WTC11 (cell line): Measurements from ENCODE around the gene EHD1. TPM values are rescaled to one million over a fixed set of nuclear protein-coding genes. Genes with fewer than 3 reads are reported as not detected.

Experiments used
- ATAC-seq: fragments of 200-7000 bp; cut with Tn5 transposase; 2 replicates; pipeline ENCODE4 v1.10.0; 2021; ENCODE audit warnings: mild to moderate bottlenecking, moderate library complexity
- CTCF ChIA-PET: fragments of 300-600 bp; sonication (Branson Sonifier 250); formaldehyde crosslinking; loops from one replicate; lab custom pipeline; 2021; ENCODE audit warnings: antibody characterized with exemption; lab: Charles Lee
- POLR2A ChIA-PET: fragments of 350-600 bp; sonication (Branson Sonifier 250); formaldehyde crosslinking; loops from one replicate; lab custom pipeline; 2021; ENCODE audit warnings: antibody characterized with exemption; lab: Charles Lee
- DNase-seq: peaks from one replicate; pipeline ENCODE4 v3.0.0; 2021; ENCODE audit warnings: low spot score
- H3K27ac Mint-ChIP-seq: 2 replicates; pipeline ENCODE4 v1.8.0; 2021; ENCODE audit warnings: mixed read lengths
- H3K27me3 Mint-ChIP-seq: 2 replicates; pipeline ENCODE4 v1.8.0; 2021; ENCODE audit warnings: low read depth, mild to moderate bottlenecking, moderate library complexity, mixed read lengths
- H3K36me3 Mint-ChIP-seq: 2 replicates; pipeline ENCODE4 v1.8.0; 2021; ENCODE audit warnings: mixed read lengths
- H3K4me1 Mint-ChIP-seq: 2 replicates; pipeline ENCODE4 v1.8.0; 2022; ENCODE audit warnings: mixed read lengths
- H3K4me3 Mint-ChIP-seq: 2 replicates; pipeline ENCODE4 v1.8.0; 2021; ENCODE audit warnings: mild to moderate bottlenecking, moderate library complexity, mixed read lengths
- H3K9me3 Mint-ChIP-seq: 2 replicates; pipeline ENCODE4 v1.8.0; 2021; ENCODE audit warnings: mixed read lengths
- AR ChIP-seq: fragments of 250-450 bp; sonication (Bioruptor Pico); IDR thresholded peaks from 2 replicates; pipeline ENCODE4 v1.9.0; 2021; ENCODE audit warnings: mild to moderate bottlenecking
- ARID4B ChIP-seq: sonication (generic); formaldehyde crosslinking; IDR thresholded peaks from 2 replicates; pipeline ENCODE4 v1.8.0; 2023; ENCODE audit warnings: missing genetic modification reagents, mild to moderate bottlenecking, borderline replicate concordance
- ATF2 ChIP-seq: sonication (generic); formaldehyde crosslinking; IDR thresholded peaks from 2 replicates; pipeline ENCODE4 v1.8.1; 2022; ENCODE audit warnings: low read depth, missing genetic modification reagents, borderline replicate concordance
- CBFB ChIP-seq: sonication (generic); formaldehyde crosslinking; IDR thresholded peaks from 2 replicates; pipeline ENCODE4 v1.8.1; 2022; ENCODE audit warnings: mild to moderate bottlenecking, low read depth, missing genetic modification reagents
- ELF4 ChIP-seq: sonication (generic); formaldehyde crosslinking; IDR thresholded peaks from 2 replicates; pipeline ENCODE4 v1.8.1; 2022; ENCODE audit warnings: low read depth, mild to moderate bottlenecking, moderate library complexity, missing genetic modification reagents
- ESRRA ChIP-seq: sonication (generic); formaldehyde crosslinking; IDR thresholded peaks from 2 replicates; pipeline ENCODE4 v1.8.1; 2022; ENCODE audit warnings: mild to moderate bottlenecking, missing genetic modification reagents, borderline replicate concordance
- ETV6 ChIP-seq: sonication (generic); formaldehyde crosslinking; IDR thresholded peaks from 2 replicates; pipeline ENCODE4 v1.8.1; 2022; ENCODE audit warnings: mild to moderate bottlenecking, missing genetic modification reagents
- MLX ChIP-seq: sonication (generic); formaldehyde crosslinking; IDR thresholded peaks from 2 replicates; pipeline ENCODE4 v1.8.1; 2023; ENCODE audit warnings: mild to moderate bottlenecking, missing genetic modification reagents, moderate library complexity
- MYBL2 ChIP-seq: sonication (generic); formaldehyde crosslinking; IDR thresholded peaks from 2 replicates; pipeline ENCODE4 v1.8.1; 2023; ENCODE audit warnings: mild to moderate bottlenecking, moderate library complexity, missing genetic modification reagents
- NFATC4 ChIP-seq: fragments of 250-450 bp; sonication (Bioruptor Pico); IDR thresholded peaks from 2 replicates; pipeline ENCODE4 v1.9.0; 2021; ENCODE audit warnings: mild to moderate bottlenecking
- SOX15 ChIP-seq: fragments of 250-450 bp; sonication (Bioruptor Pico); IDR thresholded peaks from 2 replicates; pipeline ENCODE4 v1.9.0; 2021; ENCODE audit warnings: mild to moderate bottlenecking
- ZNF232 ChIP-seq: sonication (generic); formaldehyde crosslinking; IDR thresholded peaks from 2 replicates; pipeline ENCODE4 v1.8.0; 2022; ENCODE audit warnings: mild to moderate bottlenecking, missing genetic modification reagents
- ZNF317 ChIP-seq: sonication (generic); formaldehyde crosslinking; IDR thresholded peaks from 2 replicates; pipeline ENCODE4 v1.8.1; 2023; ENCODE audit warnings: low read depth, mild to moderate bottlenecking, moderate library complexity, missing genetic modification reagents, borderline replicate concordance
- ZNF396 ChIP-seq: fragments of 250-450 bp; sonication (Bioruptor Pico); IDR thresholded peaks from 2 replicates; pipeline ENCODE4 v1.8.0; 2021; ENCODE audit warnings: mild to moderate bottlenecking, moderate library complexity, borderline replicate concordance
- ZNF423 ChIP-seq: fragments of 250-450 bp; sonication (Bioruptor Pico); IDR thresholded peaks from 2 replicates; pipeline ENCODE4 v2.1.2; 2022; ENCODE audit warnings: mild to moderate bottlenecking, moderate library complexity
- ZNF671 ChIP-seq: fragments of 250-450 bp; sonication (Bioruptor Pico); IDR thresholded peaks from 2 replicates; pipeline ENCODE4 v1.8.0; 2021; ENCODE audit warnings: mild to moderate bottlenecking
- total RNA-seq: library from RNA; stranded (reverse); gene quantifications from 3 replicates; pipeline ENCODE4 v1.2.3, GENCODE V29; 2021
- TF ChIP-seq, protein P1 (sequence below): sonication (generic); formaldehyde crosslinking; IDR thresholded peaks from 2 replicates; pipeline ENCODE4 v1.8.1; 2022; ENCODE audit warnings: missing genetic modification reagents, borderline replicate concordance
- TF ChIP-seq, protein P2 (sequence below): sonication (generic); formaldehyde crosslinking; IDR thresholded peaks from 2 replicates; pipeline ENCODE4 v1.8.0; 2023; ENCODE audit warnings: missing genetic modification reagents
- TF ChIP-seq, protein P3 (sequence below): fragments of 250-450 bp; sonication (Bioruptor Pico); IDR thresholded peaks from 2 replicates; pipeline ENCODE4 v1.9.0; 2021; ENCODE audit warnings: mild to moderate bottlenecking
- TF ChIP-seq, protein P4 (sequence below): sonication (generic); formaldehyde crosslinking; IDR thresholded peaks from 2 replicates; pipeline ENCODE4 v1.8.1; 2023; ENCODE audit warnings: mild to moderate bottlenecking, missing genetic modification reagents, moderate library complexity

The EHD1 gene
- total RNA-seq, 1 experiment from 2014 or later: 38.1 TPM

- H3K27ac Mint-ChIP-seq: no peak overlapping the region
- CTCF ChIA-PET: interaction anchor here (0.7 to 1.0 kb wide), 2 partner anchors 25 to 32 kb away, joined by 3 read pairs; no protein-coding TSS in a partner anchor
Measured at GRCh38 chr11:64913171-64913727, 34.8 kb upstream of the EHD1 start.

More at GRCh38 chr11:64913171-64913727, 34.8 kb upstream of the EHD1 start:
- DNase-seq (no peak), ATAC-seq (no peak)
- no peaks in the 10 kb centered on the region for H3K9me3 Mint-ChIP-seq
- no peak overlapping the region for H3K4me3 Mint-ChIP-seq
- H3K36me3 Mint-ChIP-seq: peaks cover 5% of the 10 kb centered on the region; the same call in 1 of the 2 replicates
- H3K4me1 Mint-ChIP-seq: peaks cover 13% of the 10 kb centered on the region
- H3K27me3 Mint-ChIP-seq: no peaks in the 10 kb centered on the region
- TF ChIP-seq, protein P1, sequence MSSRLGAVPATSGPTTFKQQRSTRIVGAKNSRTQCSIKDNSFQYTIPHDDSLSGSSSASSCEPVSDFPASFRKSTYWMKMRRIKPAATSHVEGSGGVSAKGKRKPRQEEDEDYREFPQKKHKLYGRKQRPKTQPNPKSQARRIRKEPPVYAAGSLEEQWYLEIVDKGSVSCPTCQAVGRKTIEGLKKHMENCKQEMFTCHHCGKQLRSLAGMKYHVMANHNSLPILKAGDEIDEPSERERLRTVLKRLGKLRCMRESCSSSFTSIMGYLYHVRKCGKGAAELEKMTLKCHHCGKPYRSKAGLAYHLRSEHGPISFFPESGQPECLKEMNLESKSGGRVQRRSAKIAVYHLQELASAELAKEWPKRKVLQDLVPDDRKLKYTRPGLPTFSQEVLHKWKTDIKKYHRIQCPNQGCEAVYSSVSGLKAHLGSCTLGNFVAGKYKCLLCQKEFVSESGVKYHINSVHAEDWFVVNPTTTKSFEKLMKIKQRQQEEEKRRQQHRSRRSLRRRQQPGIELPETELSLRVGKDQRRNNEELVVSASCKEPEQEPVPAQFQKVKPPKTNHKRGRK (CRISPR knock-in tag): no peak
- TF ChIP-seq, protein P2, sequence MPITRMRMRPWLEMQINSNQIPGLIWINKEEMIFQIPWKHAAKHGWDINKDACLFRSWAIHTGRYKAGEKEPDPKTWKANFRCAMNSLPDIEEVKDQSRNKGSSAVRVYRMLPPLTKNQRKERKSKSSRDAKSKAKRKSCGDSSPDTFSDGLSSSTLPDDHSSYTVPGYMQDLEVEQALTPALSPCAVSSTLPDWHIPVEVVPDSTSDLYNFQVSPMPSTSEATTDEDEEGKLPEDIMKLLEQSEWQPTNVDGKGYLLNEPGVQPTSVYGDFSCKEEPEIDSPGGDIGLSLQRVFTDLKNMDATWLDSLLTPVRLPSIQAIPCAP (CRISPR knock-in tag): no peak
- no peak for TF ChIP-seq NFATC4 (CRISPR knock-in tag)
- no peak for TF ChIP-seq ZNF396 (CRISPR knock-in tag)
- TF ChIP-seq ZNF423: no peak
- no peak for TF ChIP-seq MYBL2 (CRISPR knock-in tag)
- no peak for TF ChIP-seq ZNF317 (CRISPR knock-in tag)
- TF ChIP-seq ZNF232: no peak
- TF ChIP-seq ELF4: no peak
- TF ChIP-seq ETV6: no peak
- TF ChIP-seq CBFB (CRISPR knock-in tag): no peak
- no peak for TF ChIP-seq ESRRA (CRISPR knock-in tag)
- no peak for TF ChIP-seq ZNF671
- no peak for TF ChIP-seq SOX15 (CRISPR knock-in tag)
- TF ChIP-seq, protein P3, sequence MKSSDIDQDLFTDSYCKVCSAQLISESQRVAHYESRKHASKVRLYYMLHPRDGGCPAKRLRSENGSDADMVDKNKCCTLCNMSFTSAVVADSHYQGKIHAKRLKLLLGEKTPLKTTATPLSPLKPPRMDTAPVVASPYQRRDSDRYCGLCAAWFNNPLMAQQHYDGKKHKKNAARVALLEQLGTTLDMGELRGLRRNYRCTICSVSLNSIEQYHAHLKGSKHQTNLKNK: no peak
- TF ChIP-seq ATF2 (CRISPR knock-in tag): no peak
- TF ChIP-seq ARID4B (CRISPR knock-in tag): no peak
- TF ChIP-seq, protein P4, sequence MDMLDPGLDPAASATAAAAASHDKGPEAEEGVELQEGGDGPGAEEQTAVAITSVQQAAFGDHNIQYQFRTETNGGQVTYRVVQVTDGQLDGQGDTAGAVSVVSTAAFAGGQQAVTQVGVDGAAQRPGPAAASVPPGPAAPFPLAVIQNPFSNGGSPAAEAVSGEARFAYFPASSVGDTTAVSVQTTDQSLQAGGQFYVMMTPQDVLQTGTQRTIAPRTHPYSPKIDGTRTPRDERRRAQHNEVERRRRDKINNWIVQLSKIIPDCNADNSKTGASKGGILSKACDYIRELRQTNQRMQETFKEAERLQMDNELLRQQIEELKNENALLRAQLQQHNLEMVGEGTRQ (CRISPR knock-in tag): no peak
- no peak for TF ChIP-seq MLX (CRISPR knock-in tag)
- no peak for TF ChIP-seq AR (CRISPR knock-in tag)
- TF ChIP-seq, all 79 proteins: peak for 0
- POLR2A ChIA-PET: no interaction called here
